Breast epithelium (tissue), 3 donors: ENCODE data around the gene ZNF501.

Experiments
- CTCF ChIP-seq, 3 donors: fragments of 450-650 bp; IDR thresholded peaks; one replicate each; pipeline ENCODE4 v1.5.1; 2016 to 2017; ENCODE audit warnings: antibody characterized with exemption in 3 of 3, mild to moderate bottlenecking in 3 of 3, moderate library complexity in 3 of 3
- POLR2AphosphoS5 ChIP-seq, 3 donors: sonication (generic); formaldehyde crosslinking; IDR thresholded peaks; one replicate each; pipeline ENCODE4 v1.6.1; 2017; ENCODE audit warnings: antibody characterized with exemption in 3 of 3

- TF ChIP-seq CTCF (IDR thresholded peaks at IDR 0.05): no peak
- no peak for TF ChIP-seq POLR2AphosphoS5 (IDR thresholded peaks at IDR 0.05)
These were observed 48.4 kb upstream of the ZNF501 start for GRCh38 chr3:44680921-44681455.
